LNCAP (cell line): ENCODE results near the gene ALOX12.

Source experiments
- CTCF ChIP-seq: fragments of 450-650 bp; IDR thresholded peaks from 2 replicates; pipeline ENCODE4 v1.5.1; 2017; ENCODE audit warnings: mild to moderate bottlenecking

Gene ALOX12

GRCh38 chr17:7019839-7020519 lies 24.1 kb downstream of the ALOX12 start:
- no peak for TF ChIP-seq CTCF

DNA sequence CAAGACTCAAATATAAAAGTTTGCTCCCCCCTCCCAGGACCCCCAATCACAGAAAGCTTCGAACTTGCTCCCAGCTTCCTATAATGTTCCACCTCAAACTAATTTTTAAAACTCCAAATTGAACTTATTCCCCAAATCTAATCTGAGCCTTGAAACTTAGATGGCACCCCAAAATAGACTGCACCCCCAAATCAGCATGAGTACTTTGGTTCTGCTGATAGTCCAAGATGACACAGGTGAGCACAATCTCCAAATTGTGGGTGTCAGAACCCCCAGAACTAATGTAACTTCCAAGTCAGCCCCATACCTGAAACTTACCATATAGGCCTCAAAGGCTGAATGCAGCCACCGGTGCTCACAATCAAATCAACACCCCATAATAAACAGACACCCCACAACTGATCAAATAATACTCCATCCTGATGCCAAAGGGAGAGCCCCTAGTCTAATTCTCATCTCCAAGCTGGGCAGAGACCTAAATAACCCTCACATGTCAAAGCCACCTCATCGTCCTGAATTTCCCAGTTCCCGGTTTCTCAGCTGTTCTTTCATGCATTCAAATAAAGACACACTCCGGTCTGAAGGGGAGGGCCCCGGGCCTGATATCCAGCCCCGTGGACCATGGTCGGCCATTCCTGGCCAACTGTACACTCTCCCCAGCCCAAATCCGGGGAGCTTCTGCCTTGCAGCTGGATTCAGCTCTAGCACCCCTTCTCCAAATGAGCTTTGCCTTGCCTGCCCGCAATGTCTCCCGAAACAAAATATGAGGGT lies 25.2 kb downstream of the ALOX12 start:
- TF ChIP-seq CTCF = no peak

GRCh38 chr17:7021993-7022778 lies 26.3 kb downstream of the ALOX12 start:
- peak; percentile 94 for TF ChIP-seq CTCF

DNA sequence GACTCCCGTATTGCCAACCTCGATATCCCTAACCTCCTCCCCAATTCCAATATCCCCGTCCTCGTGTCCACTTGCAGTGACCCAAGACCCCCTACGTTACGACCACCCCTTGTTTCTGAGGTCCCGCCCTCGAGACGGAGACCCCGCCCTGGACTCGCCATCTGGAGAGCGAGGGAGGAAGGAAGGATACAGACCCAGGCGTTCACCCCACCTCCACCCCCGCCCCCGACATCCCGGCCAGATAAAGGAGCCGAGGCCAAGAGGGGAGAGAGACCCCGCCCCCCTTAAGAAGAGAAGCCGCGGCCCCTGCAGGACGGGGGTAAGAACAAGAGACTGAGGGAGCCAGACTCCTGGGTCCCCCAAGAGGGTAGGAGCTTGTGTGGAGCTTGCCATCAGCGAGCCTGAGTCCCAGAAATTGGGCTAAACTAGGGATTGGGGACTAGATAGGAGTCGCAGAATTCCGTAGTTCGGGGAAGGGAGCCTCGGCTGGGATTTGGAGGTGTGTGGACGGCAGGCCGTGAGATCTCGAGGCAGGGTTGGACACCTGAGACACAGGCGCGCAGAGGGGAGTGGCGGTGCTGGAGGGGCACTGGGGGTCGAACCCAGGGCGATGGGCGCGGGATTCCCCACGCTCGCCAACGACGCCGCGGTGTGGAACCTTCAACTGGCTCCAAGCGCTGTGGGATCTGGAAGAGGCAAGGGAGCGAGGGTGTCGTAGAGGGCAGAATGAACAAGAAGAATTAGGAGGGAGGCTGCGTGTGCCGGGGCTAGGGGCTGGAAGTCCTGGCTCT lies 27.1 kb downstream of the ALOX12 start, which contains the start of gene BCL6B:
Gene BCL6B (plus strand): TSS at position 270 of the 791 bp plus-strand sequence. CDS start 622 bp downstream, outside the sequence.
- no peak for TF ChIP-seq CTCF

DNA sequence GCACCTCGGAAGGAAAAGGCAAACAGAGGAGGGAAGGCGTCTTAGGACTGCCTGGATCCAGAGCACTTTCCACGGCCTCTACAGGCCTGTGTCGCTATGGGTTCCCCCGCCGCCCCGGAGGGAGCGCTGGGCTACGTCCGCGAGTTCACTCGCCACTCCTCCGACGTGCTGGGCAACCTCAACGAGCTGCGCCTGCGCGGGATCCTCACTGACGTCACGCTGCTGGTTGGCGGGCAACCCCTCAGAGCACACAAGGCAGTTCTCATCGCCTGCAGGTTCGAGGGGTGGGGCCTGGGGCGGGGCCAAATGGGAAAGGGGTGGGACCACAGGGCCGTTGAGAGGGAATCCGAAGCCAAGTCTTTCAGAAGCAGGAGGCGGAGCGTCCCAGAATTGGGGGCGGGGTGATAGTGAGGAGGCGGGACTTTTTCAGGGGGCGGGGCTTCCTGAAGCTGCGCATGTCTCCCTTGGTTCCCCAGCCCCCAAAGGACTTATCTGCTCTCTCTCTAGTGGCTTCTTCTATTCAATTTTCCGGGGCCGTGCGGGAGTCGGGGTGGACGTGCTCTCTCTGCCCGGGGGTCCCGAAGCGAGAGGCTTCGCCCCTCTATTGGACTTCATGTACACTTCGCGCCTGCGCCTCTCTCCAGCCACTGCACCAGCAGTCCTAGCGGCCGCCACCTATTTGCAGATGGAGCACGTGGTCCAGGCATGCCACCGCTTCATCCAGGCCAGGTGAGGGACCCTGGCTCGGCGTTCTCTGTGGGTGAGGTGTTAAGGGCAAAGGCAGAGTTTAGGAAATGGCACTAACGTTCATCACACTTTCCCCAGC lies 27.9 kb downstream of the ALOX12 start:
- no peak for TF ChIP-seq CTCF

DNA sequence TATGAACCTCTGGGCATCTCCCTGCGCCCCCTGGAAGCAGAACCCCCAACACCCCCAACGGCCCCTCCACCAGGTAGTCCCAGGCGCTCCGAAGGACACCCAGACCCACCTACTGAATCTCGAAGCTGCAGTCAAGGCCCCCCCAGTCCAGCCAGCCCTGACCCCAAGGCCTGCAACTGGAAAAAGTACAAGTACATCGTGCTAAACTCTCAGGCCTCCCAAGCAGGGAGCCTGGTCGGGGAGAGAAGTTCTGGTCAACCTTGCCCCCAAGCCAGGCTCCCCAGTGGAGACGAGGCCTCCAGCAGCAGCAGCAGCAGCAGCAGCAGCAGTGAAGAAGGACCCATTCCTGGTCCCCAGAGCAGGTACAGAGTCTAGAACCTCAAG lies 28.5 kb downstream of the ALOX12 start:
- no peak for TF ChIP-seq CTCF
